GM12878 (cell line): ENCODE data around the gene MAMDC2. TPM values are rescaled to one million over a fixed set of nuclear protein-coding genes. Genes with fewer than 3 reads are reported as not detected.

Experiments
- ATAC-seq: fragments of 200-7000 bp; cut with Tn5 transposase; 3 replicates; pipeline ENCODE4 v1.9.1; 2020; ENCODE audit warnings: mild to moderate bottlenecking, moderate library complexity
- BruUV-seq: library from RNA; stranded (reverse); fragments of 400-500 nt; replicated peaks from 2 replicates; lab custom pipeline; 2021; lab: Mats Ljungman, UMichigan
- CTCF ChIA-PET: fragments of 300-600 bp; sonication (Branson Sonifier 250); formaldehyde crosslinking; extraction: SDS; loops from one replicate; lab custom pipeline; 2021; ENCODE audit warnings: inconsistent platforms; lab: Yijun Ruan, JAX
- POLR2A ChIA-PET: fragments of 350-600 bp; formaldehyde crosslinking; extraction: SDS; loops from one replicate; lab custom pipeline; 2021; ENCODE audit warnings: inconsistent platforms; lab: Charles Lee
- RAD21 ChIA-PET: fragments of 300-600 bp; sonication (Branson Sonifier 250); formaldehyde crosslinking; loops from one replicate; lab custom pipeline; 2023; ENCODE audit warnings: antibody characterized with exemption; ENCODE audit not compliant: unreplicated experiment; lab: Charles Lee
- SMC1A ChIA-PET: fragments of 300-600 bp; sonication (Branson Sonifier 250); formaldehyde crosslinking; loops from one replicate; lab custom pipeline; 2023; ENCODE audit not compliant: unreplicated experiment, uncharacterized antibody; lab: Charles Lee
- DNase-seq: peaks from one replicate; pipeline ENCODE4 v3.0.0-alpha.2; 2011; ENCODE audit warnings: low read depth, low spot score
- FAIRE-seq: peaks from 3 replicates; lab custom pipeline; 2011; peaks lifted over from hg19 to GRCh38; lab: Jason Lieb, UNC
- H2AFZ ChIP-seq: 2 replicates; pipeline ENCODE4 v1.6.0; 2011; ENCODE audit warnings: low read depth, low read length, control low read depth; ENCODE audit not compliant: control insufficient read depth
- H3K27ac ChIP-seq: 2 replicates; pipeline ENCODE4 v1.5.1; 2011; ENCODE audit warnings: control low read depth; ENCODE audit not compliant: control insufficient read depth, insufficient read depth
- H3K27me3 ChIP-seq, 2 experiments: replicated peaks in 1 of 2; 2 replicates each; pipeline versions ENCODE4 v1.6.0 to v1.6.1; 2011; ENCODE audit warnings: low read length in 1 of 2; ENCODE audit not compliant: control insufficient read depth in 2 of 2, insufficient read depth in 2 of 2
- H3K36me3 ChIP-seq, 2 experiments: 2 replicates each; pipeline ENCODE4 v1.5.1; 2011; ENCODE audit warnings: low read length in 1 of 2; ENCODE audit not compliant: control insufficient read depth in 2 of 2, insufficient read depth in 2 of 2
- H3K4me1 ChIP-seq: 2 replicates; pipeline ENCODE4 v1.6.1; 2011; ENCODE audit warnings: mild to moderate bottlenecking, low read length, moderate library complexity, mixed read lengths; ENCODE audit not compliant: control insufficient read depth, insufficient read depth
- H3K4me2 ChIP-seq: 2 replicates; pipeline ENCODE4 v1.6.0; 2011; ENCODE audit warnings: control low read depth; ENCODE audit not compliant: control insufficient read depth, insufficient read depth
- H3K4me3 ChIP-seq: fragments of 200-600 bp; sonication (generic); 2 replicates; pipeline ENCODE4 v1.5.1; 2016
- H3K79me2 ChIP-seq: 2 replicates; pipeline ENCODE4 v1.6.0; 2011; ENCODE audit warnings: low read length; ENCODE audit not compliant: control insufficient read depth, insufficient read depth
- H3K9ac ChIP-seq: 2 replicates; pipeline ENCODE4 v1.8.0; 2011; ENCODE audit warnings: low read length, control low read depth, mixed read lengths; ENCODE audit not compliant: control insufficient read depth, insufficient read depth
- H3K9me3 ChIP-seq: replicated peaks from 3 replicates; pipeline ENCODE4 v1.5.1; 2011; ENCODE audit warnings: mild to moderate bottlenecking, low read length; ENCODE audit not compliant: control insufficient read depth, insufficient read depth
- H4K20me1 ChIP-seq: 2 replicates; pipeline ENCODE4 v1.6.0; 2011; ENCODE audit not compliant: control insufficient read depth, insufficient read depth
- DPF2 ChIP-seq: fragments of 450-650 bp; IDR thresholded peaks from 2 replicates; pipeline ENCODE4 v1.6.1; 2017; ENCODE audit warnings: mild to moderate bottlenecking
- ETV6 ChIP-seq, 2 experiments: fragments of 450-650 bp in 1 of 2; IDR thresholded peaks in 1 of 2; conservative IDR thresholded peaks in 1 of 2; 2 replicates each; pipeline ENCODE4 v1.6.1; 2014; ENCODE audit warnings: antibody characterized with exemption in 1 of 2, borderline replicate concordance in 1 of 2, low read depth in 1 of 2, mild to moderate bottlenecking in 1 of 2, moderate library complexity in 1 of 2
- JUND ChIP-seq: IDR thresholded peaks from 2 replicates; pipeline ENCODE4 v1.6.1; 2012; ENCODE audit warnings: low read depth, mild to moderate bottlenecking, low read length, improper control_type of control experiment, moderate library complexity
- MTA3 ChIP-seq: IDR thresholded peaks from 2 replicates; pipeline ENCODE4 v1.6.1; 2012; ENCODE audit warnings: low read length, inconsistent platforms, borderline replicate concordance
- SREBF2 ChIP-seq: IDR thresholded peaks from 2 replicates; pipeline ENCODE4 v1.6.1; 2012; ENCODE audit warnings: mild to moderate bottlenecking, low read length
- TCF12 ChIP-seq: IDR thresholded peaks from 2 replicates; pipeline ENCODE4 v1.6.1; 2011; ENCODE audit warnings: low read depth, mild to moderate bottlenecking, low read length
- WRNIP1 ChIP-seq: IDR thresholded peaks from 2 replicates; pipeline ENCODE4 v1.6.1; 2011; ENCODE audit warnings: low read depth, low read length, improper control_type of control experiment, borderline replicate concordance
- WGBS: methylation state at CpG from one replicate; pipeline ENCODE4 v1.1.6; 2016; ENCODE audit warnings: low lambda C conversion rate; ENCODE audit not compliant: insufficient replicate concordance, insufficient coverage; ENCODE audit errors: missing lambda C conversion rate; 5-methylcytosine and 5-hydroxymethylcytosine counted together
- in situ Hi-C: fragments of 300-500 bp; cut with MboI; formaldehyde crosslinking; loops from 9 replicates; pipeline ENCODE4 v1.14.3; 2018; ENCODE audit warnings: mixed read lengths
- intact Hi-C: fragments of 100-400 bp; cut with micrococcal nuclease; formaldehyde crosslinking; loops from one replicate; pipeline ENCODE4 v1.14.2; 2022; ENCODE audit not compliant: unreplicated experiment
- polyA plus RNA-seq, 11 experiments: library from polyadenylated mRNA; depleted of rRNA in 4 of 11; unstranded in 6 of 11; stranded (reverse) in 5 of 11; fragments of >200 nt; fragmentation: Nextera tagmentation in 4 of 11; fragmentation: Illumina TruSeq in 1 of 11; extraction: Ambion mirVana in 4 of 11; extraction: Trizol in 1 of 11; gene quantifications; 1 replicate in 1 of 11; 2 replicates in 10 of 11; pipeline versions ENCODE4 v1.2.1 to v1.2.3, GENCODE V29; 2011 to 2016; ENCODE audit warnings: inconsistent platforms in 2 of 11, missing spikeins in 2 of 11, low read depth in 1 of 11
- total RNA-seq, 4 experiments: library from RNA; depleted of rRNA in 3 of 4; stranded (reverse); fragments of >200 nt in 3 of 4; fragmentation: Illumina TruSeq in 1 of 4; extraction: Trizol in 1 of 4; gene quantifications; 2 replicates each; pipeline versions ENCODE4 v1.2.1 to v1.2.3, GENCODE V29; 2013 to 2021
- TF ChIP-seq, protein P1 (sequence below): fragments of 450-650 bp; IDR thresholded peaks from 2 replicates; pipeline ENCODE4 v1.6.1; 2016; ENCODE audit warnings: mild to moderate bottlenecking
- TF ChIP-seq, protein P2 (sequence below): IDR thresholded peaks from 2 replicates; pipeline ENCODE4 v1.6.1; 2011; ENCODE audit warnings: low read depth, mild to moderate bottlenecking, low read length, moderate library complexity, borderline replicate concordance; ENCODE audit errors: extremely low read depth
- TF ChIP-seq, protein P3 (sequence below): fragments of 450-650 bp; IDR thresholded peaks from 2 replicates; pipeline ENCODE4 v1.6.1; 2016; ENCODE audit warnings: mild to moderate bottlenecking, moderate library complexity, borderline replicate concordance
- TF ChIP-seq, protein P4 (sequence below): fragments of 450-650 bp; formaldehyde crosslinking; IDR thresholded peaks from 2 replicates; pipeline ENCODE4 v1.5.0; 2022; ENCODE audit warnings: mild to moderate bottlenecking, missing genetic modification characterization

MAMDC2 gene
- total and polyA plus RNA-seq, 10 of the 15 experiments (the other 5 are each of a cell fraction or from before 2014, with no cell fraction given) = 0.01 to 0.09 TPM; not detected in 8

DNA sequence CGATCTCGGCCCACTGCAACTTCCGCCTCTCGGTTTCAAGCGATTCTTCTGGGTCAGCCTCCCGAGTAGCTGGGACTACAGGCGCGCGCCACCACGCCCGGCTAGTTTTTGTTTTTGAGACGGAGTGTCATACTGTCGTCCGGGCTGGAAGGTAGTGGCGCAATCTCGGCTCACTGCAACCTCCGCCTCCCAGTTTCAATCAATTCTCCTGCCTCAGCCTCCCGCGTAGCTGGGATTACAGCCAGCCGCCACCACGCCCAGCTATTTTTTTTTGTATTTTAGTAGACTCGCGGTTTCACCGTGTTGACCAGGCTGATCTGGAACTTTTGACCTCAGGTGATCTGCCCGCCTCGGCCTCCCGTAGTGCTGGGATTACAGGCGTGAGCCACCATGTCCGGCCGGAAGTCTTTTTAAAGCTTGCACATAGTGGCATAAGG lies 216.4 kb downstream of the MAMDC2 start:
- WGBS = 93% methylated on average over 26 of the region's 30 CpGs
- RAD21 ChIA-PET = interaction anchor here (0.9 to 1.1 kb wide), 2 partner anchors 150 to 342 kb away, joined by 3 read pairs; no protein-coding TSS in a partner anchor
- CTCF ChIA-PET = interaction anchor here (0.6 to 1.0 kb wide), 3 partner anchors 104 to 342 kb away, joined by 3 to 4 read pairs (median 4); no protein-coding TSS in a partner anchor
- Histone ChIP-seq H3K4me2 (peak overlapping the region; percentile 23), H3K4me1 (peaks cover 14% of the 10 kb centered on the region), H3K9me3 (no peaks in the 10 kb centered on the region; the same call in 2 of the 3 replicates), H3K79me2 (peaks cover 54% of the 10 kb centered on the region), H2AFZ (no peak overlapping the region), H3K27me3 (no peaks in the 10 kb centered on the region), H3K36me3 (peaks cover 0 to 11% of the 10 kb centered on the region in 2 experiments; a peak in 1 of 4 replicates), H3K27ac (peak overlapping the region; percentile 93), H3K9ac (no peak overlapping the region; the same call in 1 of the 2 replicates), H4K20me1 (no peaks in the 10 kb centered on the region), H3K4me3 (peak overlapping the region; percentile 85)
- no TSS peak for BruUV-seq
- SMC1A ChIA-PET = interaction anchor here (1.1 to 1.6 kb wide), 2 partner anchors 13 to 134 kb away, joined by 4 read pairs; no protein-coding TSS in a partner anchor
- intact Hi-C loops (loop anchor here (5.0 kb wide), 3 partner anchors 37 to 503 kb away; partner anchors contain the start of gene KLF9), in situ Hi-C loops (loop anchor here (5.0 to 25.0 kb wide), 3 partner anchors 157 to 1652 kb away; partner anchors contain the start of genes ABHD17B, C9orf85 and PTAR1)
- FAIRE-seq = no peak
- ATAC-seq = no peak
- DNase-seq = no peak
- POLR2A ChIA-PET = interaction anchor here (0.8 to 1.1 kb wide), 2 partner anchors 148 to 150 kb away, joined by 3 read pairs; no protein-coding TSS in a partner anchor
- TF ChIP-seq, protein P1, sequence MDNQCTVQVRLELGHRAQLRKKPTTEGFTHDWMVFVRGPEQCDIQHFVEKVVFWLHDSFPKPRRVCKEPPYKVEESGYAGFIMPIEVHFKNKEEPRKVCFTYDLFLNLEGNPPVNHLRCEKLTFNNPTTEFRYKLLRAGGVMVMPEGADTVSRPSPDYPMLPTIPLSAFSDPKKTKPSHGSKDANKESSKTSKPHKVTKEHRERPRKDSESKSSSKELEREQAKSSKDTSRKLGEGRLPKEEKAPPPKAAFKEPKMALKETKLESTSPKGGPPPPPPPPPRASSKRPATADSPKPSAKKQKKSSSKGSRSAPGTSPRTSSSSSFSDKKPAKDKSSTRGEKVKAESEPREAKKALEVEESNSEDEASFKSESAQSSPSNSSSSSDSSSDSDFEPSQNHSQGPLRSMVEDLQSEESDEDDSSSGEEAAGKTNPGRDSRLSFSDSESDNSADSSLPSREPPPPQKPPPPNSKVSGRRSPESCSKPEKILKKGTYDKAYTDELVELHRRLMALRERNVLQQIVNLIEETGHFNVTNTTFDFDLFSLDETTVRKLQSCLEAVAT = peak; percentile 95
- no peak for TF ChIP-seq WRNIP1
- TF ChIP-seq, protein P2, sequence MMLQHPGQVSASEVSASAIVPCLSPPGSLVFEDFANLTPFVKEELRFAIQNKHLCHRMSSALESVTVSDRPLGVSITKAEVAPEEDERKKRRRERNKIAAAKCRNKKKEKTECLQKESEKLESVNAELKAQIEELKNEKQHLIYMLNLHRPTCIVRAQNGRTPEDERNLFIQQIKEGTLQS = no peak
- no peak for TF ChIP-seq ETV6 (conservative IDR thresholded peaks at IDR 0.05 in 1 of 2, IDR thresholded peaks at IDR 0.05 in 1 of 2; ENCODE audit: borderline replicate concordance in 1 of 2, low read depth in 1 of 2)
- TF ChIP-seq JUND = no peak
- TF ChIP-seq DPF2 = no peak
- no peak for TF ChIP-seq TCF12
- TF ChIP-seq, protein P3, sequence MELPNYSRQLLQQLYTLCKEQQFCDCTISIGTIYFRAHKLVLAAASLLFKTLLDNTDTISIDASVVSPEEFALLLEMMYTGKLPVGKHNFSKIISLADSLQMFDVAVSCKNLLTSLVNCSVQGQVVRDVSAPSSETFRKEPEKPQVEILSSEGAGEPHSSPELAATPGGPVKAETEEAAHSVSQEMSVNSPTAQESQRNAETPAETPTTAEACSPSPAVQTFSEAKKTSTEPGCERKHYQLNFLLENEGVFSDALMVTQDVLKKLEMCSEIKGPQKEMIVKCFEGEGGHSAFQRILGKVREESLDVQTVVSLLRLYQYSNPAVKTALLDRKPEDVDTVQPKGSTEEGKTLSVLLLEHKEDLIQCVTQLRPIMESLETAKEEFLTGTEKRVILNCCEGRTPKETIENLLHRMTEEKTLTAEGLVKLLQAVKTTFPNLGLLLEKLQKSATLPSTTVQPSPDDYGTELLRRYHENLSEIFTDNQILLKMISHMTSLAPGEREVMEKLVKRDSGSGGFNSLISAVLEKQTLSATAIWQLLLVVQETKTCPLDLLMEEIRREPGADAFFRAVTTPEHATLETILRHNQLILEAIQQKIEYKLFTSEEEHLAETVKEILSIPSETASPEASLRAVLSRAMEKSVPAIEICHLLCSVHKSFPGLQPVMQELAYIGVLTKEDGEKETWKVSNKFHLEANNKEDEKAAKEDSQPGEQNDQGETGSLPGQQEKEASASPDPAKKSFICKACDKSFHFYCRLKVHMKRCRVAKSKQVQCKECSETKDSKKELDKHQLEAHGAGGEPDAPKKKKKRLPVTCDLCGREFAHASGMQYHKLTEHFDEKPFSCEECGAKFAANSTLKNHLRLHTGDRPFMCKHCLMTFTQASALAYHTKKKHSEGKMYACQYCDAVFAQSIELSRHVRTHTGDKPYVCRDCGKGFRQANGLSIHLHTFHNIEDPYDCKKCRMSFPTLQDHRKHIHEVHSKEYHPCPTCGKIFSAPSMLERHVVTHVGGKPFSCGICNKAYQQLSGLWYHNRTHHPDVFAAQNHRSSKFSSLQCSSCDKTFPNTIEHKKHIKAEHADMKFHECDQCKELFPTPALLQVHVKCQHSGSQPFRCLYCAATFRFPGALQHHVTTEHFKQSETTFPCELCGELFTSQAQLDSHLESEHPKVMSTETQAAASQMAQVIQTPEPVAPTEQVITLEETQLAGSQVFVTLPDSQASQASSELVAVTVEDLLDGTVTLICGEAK = 0 out of 2 replicates have a peak, but pooled peaks have one; percentile 18
- TF ChIP-seq SREBF2 = no peak
- TF ChIP-seq MTA3 = no peak
- TF ChIP-seq, protein P4, sequence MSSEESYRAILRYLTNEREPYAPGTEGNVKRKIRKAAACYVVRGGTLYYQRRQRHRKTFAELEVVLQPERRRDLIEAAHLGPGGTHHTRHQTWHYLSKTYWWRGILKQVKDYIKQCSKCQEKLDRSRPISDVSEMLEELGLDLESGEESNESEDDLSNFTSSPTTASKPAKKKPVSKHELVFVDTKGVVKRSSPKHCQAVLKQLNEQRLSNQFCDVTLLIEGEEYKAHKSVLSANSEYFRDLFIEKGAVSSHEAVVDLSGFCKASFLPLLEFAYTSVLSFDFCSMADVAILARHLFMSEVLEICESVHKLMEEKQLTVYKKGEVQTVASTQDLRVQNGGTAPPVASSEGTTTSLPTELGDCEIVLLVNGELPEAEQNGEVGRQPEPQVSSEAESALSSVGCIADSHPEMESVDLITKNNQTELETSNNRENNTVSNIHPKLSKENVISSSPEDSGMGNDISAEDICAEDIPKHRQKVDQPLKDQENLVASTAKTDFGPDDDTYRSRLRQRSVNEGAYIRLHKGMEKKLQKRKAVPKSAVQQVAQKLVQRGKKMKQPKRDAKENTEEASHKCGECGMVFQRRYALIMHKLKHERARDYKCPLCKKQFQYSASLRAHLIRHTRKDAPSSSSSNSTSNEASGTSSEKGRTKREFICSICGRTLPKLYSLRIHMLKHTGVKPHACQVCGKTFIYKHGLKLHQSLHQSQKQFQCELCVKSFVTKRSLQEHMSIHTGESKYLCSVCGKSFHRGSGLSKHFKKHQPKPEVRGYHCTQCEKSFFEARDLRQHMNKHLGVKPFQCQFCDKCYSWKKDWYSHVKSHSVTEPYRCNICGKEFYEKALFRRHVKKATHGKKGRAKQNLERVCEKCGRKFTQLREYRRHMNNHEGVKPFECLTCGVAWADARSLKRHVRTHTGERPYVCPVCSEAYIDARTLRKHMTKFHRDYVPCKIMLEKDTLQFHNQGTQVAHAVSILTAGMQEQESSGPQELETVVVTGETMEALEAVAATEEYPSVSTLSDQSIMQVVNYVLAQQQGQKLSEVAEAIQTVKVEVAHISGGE = no peak
